Naive thymus-derived CD4-positive, alpha-beta T cell (primary cell): ENCODE measurements around the gene PCED1B. TPM values are rescaled to one million over a fixed set of nuclear protein-coding genes. Genes with fewer than 3 reads are reported as not detected.
"Not testable (repeated sequence)": the region's sequence is repeated elsewhere in the genome, so short reads cannot be mapped to it uniquely, and the experiment has no call there.

Source experiments
- ATAC-seq: fragments of 150-1000 bp; cut with Tn5 transposase; 2 replicates; pipeline ENCODE4 v1.10.0; 2021; ENCODE audit warnings: mild to moderate bottlenecking, moderate library complexity
- CTCF ChIA-PET: fragments of 350-600 bp; sonication (Branson Sonifier 250); formaldehyde crosslinking; loops from one replicate; lab custom pipeline; 2021; ENCODE audit warnings: antibody characterized with exemption; lab: Charles Lee
- POLR2A ChIA-PET: fragments of 350-600 bp; sonication (Branson Sonifier 250); formaldehyde crosslinking; loops from one replicate; lab custom pipeline; 2021; ENCODE audit warnings: antibody characterized with exemption, inconsistent platforms; lab: Charles Lee
- DNase-seq, 9 donors: peaks; one replicate each; pipeline versions ENCODE4 v3.0.0 to v3.0.0-alpha.2; 2020 to 2022; ENCODE audit warnings: mixed read lengths in 1 of 9
- H3K27ac ChIP-seq: one replicate; pipeline ENCODE4 v1.7.0; 2013; ENCODE audit warnings: mild to moderate bottlenecking, low read depth, low read length, moderate library complexity
- H3K27me3 ChIP-seq, 2 donors: one replicate each; pipeline ENCODE4 v1.7.0; 2013; ENCODE audit warnings: low read length in 2 of 2, mild to moderate bottlenecking in 2 of 2, moderate library complexity in 2 of 2; ENCODE audit not compliant: control insufficient read depth in 2 of 2, insufficient read depth in 2 of 2
- H3K36me3 ChIP-seq, 3 experiments: 1 replicate in 2 of 3; 2 replicates in 1 of 3; pipeline ENCODE4 v1.7.0; 2013; ENCODE audit warnings: low read length in 3 of 3, mild to moderate bottlenecking in 3 of 3, moderate library complexity in 1 of 3; ENCODE audit not compliant: insufficient read depth in 3 of 3, control insufficient read depth in 2 of 3
- H3K4me1 ChIP-seq, 2 donors: one replicate each; pipeline ENCODE4 v1.7.0; 2013; ENCODE audit warnings: low read length in 2 of 2, mild to moderate bottlenecking in 2 of 2, moderate library complexity in 1 of 2; ENCODE audit not compliant: control insufficient read depth in 2 of 2, insufficient read depth in 2 of 2
- H3K4me3 ChIP-seq: 2 replicates; pipeline ENCODE4 v1.7.0; 2013; ENCODE audit warnings: mild to moderate bottlenecking, low read length
- H3K9me3 ChIP-seq, 3 experiments: 1 replicate in 2 of 3; 2 replicates in 1 of 3; pipeline ENCODE4 v1.7.0; 2013; ENCODE audit warnings: low read length in 3 of 3; ENCODE audit not compliant: control insufficient read depth in 2 of 3
- H3K27ac Mint-ChIP-seq, 9 donors: one replicate each; pipeline ENCODE4 v1.8.0; 2020 to 2022; ENCODE audit warnings: mixed read lengths in 9 of 9, mild to moderate bottlenecking in 8 of 9, moderate library complexity in 5 of 9, inconsistent platforms in 2 of 9
- H3K27me3 Mint-ChIP-seq, 5 donors: one replicate each; pipeline ENCODE4 v1.8.0; 2021 to 2022; ENCODE audit warnings: mixed read lengths in 5 of 5, mild to moderate bottlenecking in 1 of 5
- H3K36me3 Mint-ChIP-seq, 5 donors: one replicate each; pipeline ENCODE4 v1.8.0; 2020 to 2022; ENCODE audit warnings: mixed read lengths in 5 of 5, mild to moderate bottlenecking in 3 of 5, inconsistent platforms in 1 of 5
- H3K4me1 Mint-ChIP-seq, 7 donors: one replicate each; pipeline ENCODE4 v1.8.0; 2020 to 2022; ENCODE audit warnings: mixed read lengths in 7 of 7, mild to moderate bottlenecking in 3 of 7, inconsistent platforms in 1 of 7
- H3K4me3 Mint-ChIP-seq, 10 donors: one replicate each; pipeline ENCODE4 v1.8.0; 2020 to 2022; ENCODE audit warnings: mild to moderate bottlenecking in 10 of 10, mixed read lengths in 10 of 10, moderate library complexity in 6 of 10, inconsistent platforms in 2 of 10
- H3K9me3 Mint-ChIP-seq, 11 donors: one replicate each; pipeline ENCODE4 v1.8.0; 2020 to 2022; ENCODE audit warnings: mixed read lengths in 11 of 11, mild to moderate bottlenecking in 4 of 11, inconsistent platforms in 1 of 11, moderate library complexity in 1 of 11
- intact Hi-C, 2 donors: fragments of 100-400 bp; cut with micrococcal nuclease; formaldehyde crosslinking; loops; one replicate each; pipeline ENCODE4 v1.15.1; 2023
- polyA plus RNA-seq, 2 donors: library from polyadenylated mRNA; unstranded; fragments of 300-500 nt; fragmentation: Illumina TruSeq; gene quantifications; one replicate each; pipeline ENCODE4 v1.2.3, GENCODE V29; 2021
- total RNA-seq, 6 experiments: library from RNA in 5 of 6; stranded (reverse) in 5 of 6; gene quantifications; 1 replicate in 5 of 6; 2 replicates in 1 of 6; pipeline ENCODE4 v1.2.3 and lab custom pipeline; 2021 to 2026

The PCED1B gene
- total and polyA plus RNA-seq, 7 experiments from 2014 or later, result 41.4 to 147 (median 94.3) TPM

GRCh38 chr12:47276253-47276620 is 196.8 kb downstream of the PCED1B start:
- Histone ChIP-seq H3K27ac (peak overlapping the region; percentile 69), H3K9me3 (no peaks in the 10 kb centered on the region), H3K4me3 (no peak overlapping the region), H3K36me3 (no peaks in the 10 kb centered on the region), H3K27me3 (no peaks in the 10 kb centered on the region), H3K4me1 (peaks cover 28 to 75% of the 10 kb centered on the region in 2 donors)
- H3K27me3 Mint-ChIP-seq, result no peaks in the 10 kb centered on the region
- H3K36me3 Mint-ChIP-seq, result peaks cover 0 to 19% (median 0%) of the 10 kb centered on the region in 5 donors
- peaks cover 44 to 97% (median 90%) of the 10 kb centered on the region in 7 donors for H3K4me1 Mint-ChIP-seq
- ChIA-PET CTCF (interaction anchor here (0.6 to 1.5 kb wide), 11 partner anchors 8 to 216 kb away, joined by 3 to 6 read pairs (median 3); no protein-coding TSS in a partner anchor), POLR2A (interaction anchor here (0.6 to 7.7 kb wide), 16 partner anchors 9 to 120 kb away, joined by 3 to 94 read pairs (median 4); no protein-coding TSS in a partner anchor)
- peak overlapping the region; percentile 45 to 83 (median 74) for H3K4me3 Mint-ChIP-seq
- no peak for ATAC-seq
- no peak for DNase-seq
- intact Hi-C loops, result loop anchor here (1.0 to 5.0 kb wide), 8 partner anchors 31 to 1549 kb away; partner anchors contain the start of gene ARID2 (in 1 of the 2)
- H3K9me3 Mint-ChIP-seq, result peaks cover 0 to 7% (median 0%) of the 10 kb centered on the region in 11 donors
- peak overlapping the region; percentile 90 to 98 (median 92) for H3K27ac Mint-ChIP-seq

- Mint-ChIP-seq H3K27ac (peak overlapping the region; percentile 90 to 98 (median 92)), H3K4me3 (peak overlapping the region; percentile 51 to 83 (median 74)), H3K27me3 (no peaks in the 10 kb centered on the region), H3K4me1 (peaks cover 42 to 97% (median 90%) of the 10 kb centered on the region in 7 donors), H3K36me3 (peaks cover 0 to 21% (median 0%) of the 10 kb centered on the region in 5 donors), H3K9me3 (peaks cover 0 to 7% (median 0%) of the 10 kb centered on the region in 11 donors)
- CTCF ChIA-PET, result interaction anchor here (0.7 to 1.5 kb wide), 11 partner anchors 8 to 244 kb away, joined by 3 to 6 read pairs (median 3); no protein-coding TSS in a partner anchor
- intact Hi-C loops, result loop anchor here (1.0 to 5.0 kb wide), 9 partner anchors 30 to 1549 kb away; partner anchors contain the start of genes AMIGO2 (in 1 of the 2), ARID2 (in 1 of the 2) and PCED1B (in 1 of the 2)
- peaks cover 28 to 73% of the 10 kb centered on the region in 2 donors for H3K4me1 ChIP-seq
- ATAC-seq, result peak; percentile 97
- no peaks in the 10 kb centered on the region for H3K27me3 ChIP-seq
- H3K27ac ChIP-seq, result peak overlapping the region; percentile 69
- DNase-seq, result peak; percentile 12 to 89 (median 84)
- H3K4me3 ChIP-seq, result peak overlapping the region; percentile 31
- H3K9me3 ChIP-seq, result no peaks in the 10 kb centered on the region
- POLR2A ChIA-PET, result interaction anchor here (0.7 to 7.7 kb wide), 20 partner anchors 9 to 197 kb away, joined by 3 to 94 read pairs (median 4); partner anchors contain the start of gene AMIGO2
- no peaks in the 10 kb centered on the region for H3K36me3 ChIP-seq
Measured at GRCh38 chr12:47276621-47277309, 197.3 kb downstream of the PCED1B start.

- Histone ChIP-seq H3K4me1 (peaks cover 28 to 71% of the 10 kb centered on the region in 2 donors), H3K36me3 (no peaks in the 10 kb centered on the region), H3K9me3 (no peaks in the 10 kb centered on the region), H3K27me3 (no peaks in the 10 kb centered on the region), H3K27ac (peak overlapping the region; percentile 69), H3K4me3 (peak overlapping the region; percentile 26)
- ATAC-seq (no peak), DNase-seq (no peak)
- Mint-ChIP-seq H3K4me3 (peak overlapping the region in 9 of 10 donors; percentile 51 to 82 (median 70)), H3K4me1 (peaks cover 35 to 97% (median 90%) of the 10 kb centered on the region in 7 donors), H3K9me3 (peaks cover 0 to 7% (median 0%) of the 10 kb centered on the region in 11 donors), H3K27me3 (no peaks in the 10 kb centered on the region), H3K27ac (peak overlapping the region; percentile 90 to 98 (median 92)), H3K36me3 (peaks cover 0 to 25% (median 0%) of the 10 kb centered on the region in 5 donors)
- intact Hi-C loops, result loop anchor here (1.0 to 5.0 kb wide), 4 partner anchors 29 to 1551 kb away; partner anchors contain the start of genes AMIGO2 (in 1 of the 2), ARID2 (in 1 of the 2) and PCED1B (in 1 of the 2)
- ChIA-PET POLR2A (interaction anchor here (0.7 to 7.7 kb wide), 6 partner anchors 10 to 90 kb away, joined by 3 to 94 read pairs (median 8); no protein-coding TSS in a partner anchor), CTCF (interaction anchor here (0.7 to 1.0 kb wide), 2 partner anchors 29 to 1652 kb away, joined by 3 to 4 read pairs; no protein-coding TSS in a partner anchor)
Measured at GRCh38 chr12:47277972-47278448, 198.6 kb downstream of the PCED1B start.

- H3K4me1 ChIP-seq, result peaks cover 28 to 55% of the 10 kb centered on the region in 2 donors
- H3K27me3 ChIP-seq, H3K9me3 Mint-ChIP-seq, H3K27me3 Mint-ChIP-seq, H3K9me3 ChIP-seq, ATAC-seq, H3K4me3 ChIP-seq, DNase-seq, H3K36me3 ChIP-seq, CTCF ChIA-PET, H3K27ac ChIP-seq: not testable (repeated sequence)
- intact Hi-C loops, result loop anchor here in 1 of 2 donors (5.0 kb wide), 1 partner anchor 1552 kb away; the partner anchor contains the start of gene ARID2
- peaks cover 33 to 97% (median 90%) of the 10 kb centered on the region in 7 donors for H3K4me1 Mint-ChIP-seq
- peak overlapping the region in 7 of 9 donors; percentile 12 to 92 (median 42) for H3K27ac Mint-ChIP-seq
- peaks cover 0 to 25% (median 0%) of the 10 kb centered on the region in 5 donors for H3K36me3 Mint-ChIP-seq
- POLR2A ChIA-PET, result interaction anchor here (1.0 kb wide), 2 partner anchors 78 to 197 kb away, joined by 3 to 4 read pairs; no protein-coding TSS in a partner anchor
- H3K4me3 Mint-ChIP-seq, result peak overlapping the region in 1 of 10 donors; percentile 17
Measured at GRCh38 chr12:47279758-47280157, 200.3 kb downstream of the PCED1B start.

- ChIA-PET CTCF (interaction anchor here (1.2 kb wide), 2 partner anchors 26 to 117 kb away, joined by 4 read pairs; no protein-coding TSS in a partner anchor), POLR2A (interaction anchor here (0.5 to 1.0 kb wide), 5 partner anchors 16 to 920 kb away, joined by 3 to 4 read pairs (median 3); no protein-coding TSS in a partner anchor)
- intact Hi-C loops, result no loop called here
- H3K4me1 Mint-ChIP-seq, result peaks cover 25 to 94% (median 84%) of the 10 kb centered on the region in 7 donors
- peak overlapping the region in 1 of 10 donors; percentile 14 for H3K4me3 Mint-ChIP-seq
- Histone ChIP-seq H3K27me3 (no peaks in the 10 kb centered on the region), H3K9me3 (no peaks in the 10 kb centered on the region), H3K27ac (no peak overlapping the region), H3K4me1 (peaks cover 23 to 45% of the 10 kb centered on the region in 2 donors), H3K36me3 (no peaks in the 10 kb centered on the region), H3K4me3 (no peak overlapping the region)
- peaks cover 0 to 22% (median 0%) of the 10 kb centered on the region in 5 donors for H3K36me3 Mint-ChIP-seq
- peaks cover 0 to 7% (median 0%) of the 10 kb centered on the region in 11 donors for H3K9me3 Mint-ChIP-seq
- ATAC-seq (no peak), DNase-seq (no peak)
- peak overlapping the region in 4 of 9 donors; percentile 15 to 92 (median 55) for H3K27ac Mint-ChIP-seq
- no peaks in the 10 kb centered on the region for H3K27me3 Mint-ChIP-seq
Measured at GRCh38 chr12:47280543-47281300, 201.3 kb downstream of the PCED1B start.
